Panc1 (cell line): ENCODE data around the gene LRRC61. TPM values are rescaled to one million over a fixed set of nuclear protein-coding genes. Genes with fewer than 3 reads are reported as not detected.

Experiments
- ATAC-seq: fragments of 200-7000 bp; cut with Tn5 transposase; 2 replicates; pipeline ENCODE4 v1.9.1; 2020; ENCODE audit warnings: mild to moderate bottlenecking, moderate library complexity
- BruUV-seq: library from RNA; stranded (reverse); fragments of 400-500 nt; replicated peaks from 2 replicates; lab custom pipeline; 2021; lab: Mats Ljungman, UMichigan
- CTCF ChIA-PET: fragments of 300-600 bp; sonication (Branson Sonifier 250); formaldehyde crosslinking; loops from one replicate; lab custom pipeline; 2022; ENCODE audit warnings: antibody characterized with exemption; lab: Charles Lee
- POLR2A ChIA-PET: fragments of 300-600 bp; sonication (Branson Sonifier 250); formaldehyde crosslinking; loops from one replicate; lab custom pipeline; 2022; ENCODE audit warnings: antibody characterized with exemption; lab: Charles Lee
- DNase-seq: peaks from one replicate; pipeline ENCODE4 v3.0.0-alpha.2; 2010; ENCODE audit warnings: low read depth, low spot score
- H3K27ac ChIP-seq: 2 replicates; pipeline ENCODE4 v1.5.1; 2011; ENCODE audit warnings: mild to moderate bottlenecking, low read length, inconsistent platforms
- H3K27me3 ChIP-seq: fragments of 200-500 bp; sonication (Bioruptor generic); 2 replicates; pipeline ENCODE4 v1.6.0; 2014; ENCODE audit warnings: low read length, inconsistent platforms; ENCODE audit not compliant: control insufficient read depth, insufficient read depth
- H3K36me3 ChIP-seq: fragments of 200-500 bp; sonication (Bioruptor generic); 2 replicates; pipeline ENCODE4 v1.5.1; 2014; ENCODE audit warnings: inconsistent platforms, mild to moderate bottlenecking, low read length, moderate library complexity; ENCODE audit not compliant: control insufficient read depth, insufficient read depth
- H3K4me1 ChIP-seq: 2 replicates; pipeline ENCODE4 v1.5.1; 2011; ENCODE audit warnings: inconsistent platforms, mild to moderate bottlenecking, low read length, moderate library complexity; ENCODE audit not compliant: control insufficient read depth, insufficient read depth
- H3K4me3 ChIP-seq, 2 experiments: 2 replicates each; pipeline ENCODE4 v1.5.1; 2011 to 2012; ENCODE audit warnings: low read depth in 2 of 2, low read length in 2 of 2, mild to moderate bottlenecking in 2 of 2, inconsistent platforms in 1 of 2, moderate library complexity in 1 of 2
- H3K9me3 ChIP-seq: fragments of 200-500 bp; sonication (Bioruptor generic); 2 replicates; pipeline ENCODE4 v1.5.1; 2014; ENCODE audit warnings: low read depth, mild to moderate bottlenecking, inconsistent platforms, low read length, moderate library complexity; ENCODE audit not compliant: control insufficient read depth, insufficient read depth
- POLR2AphosphoS5 ChIP-seq: IDR thresholded peaks from 2 replicates; pipeline ENCODE4 v1.6.1; 2012; ENCODE audit warnings: mild to moderate bottlenecking, low read depth, low read length, moderate library complexity
- SIN3A ChIP-seq: IDR thresholded peaks from 2 replicates; pipeline ENCODE4 v1.6.1; 2012; ENCODE audit warnings: low read depth, mild to moderate bottlenecking, low read length, moderate library complexity, borderline replicate concordance; ENCODE audit not compliant: insufficient read depth
- TCF7L2 ChIP-seq: IDR thresholded peaks from 2 replicates; pipeline ENCODE4 v1.6.1; 2011; ENCODE audit warnings: mild to moderate bottlenecking, low read depth, low read length, inconsistent platforms
- in situ Hi-C: cut with HindIII; loops from 2 replicates; pipeline ENCODE4 v1.10.0; 2016; ENCODE audit warnings: low sequenced_read_pairs, low pct_unique_long_range_greater_than_20kb
- intact Hi-C: fragments of 100-400 bp; cut with micrococcal nuclease; formaldehyde crosslinking; loops from one replicate; pipeline ENCODE4 v1.10.0; 2022; ENCODE audit not compliant: unreplicated experiment
- total RNA-seq: library from RNA; stranded (reverse); gene quantifications from one replicate; pipeline ENCODE4 v1.2.1, GENCODE V29; 2021; ENCODE audit not compliant: unreplicated experiment
- TF ChIP-seq, protein P1 (sequence below): fragments of 450-650 bp; IDR thresholded peaks from 2 replicates; pipeline ENCODE4 v1.5.1; 2017; ENCODE audit warnings: mild to moderate bottlenecking
- TF ChIP-seq, protein P2 (sequence below), 2 experiments: IDR thresholded peaks; 2 replicates each; pipeline ENCODE4 v1.6.1; 2011 to 2012; ENCODE audit warnings: low read depth in 2 of 2, control low read depth in 1 of 2, low read length in 1 of 2, mild to moderate bottlenecking in 1 of 2, moderate library complexity in 1 of 2; ENCODE audit not compliant: insufficient read depth in 1 of 2

The LRRC61 gene
- total RNA-seq, 1 experiment from 2014 or later = 13.8 TPM

DNA sequence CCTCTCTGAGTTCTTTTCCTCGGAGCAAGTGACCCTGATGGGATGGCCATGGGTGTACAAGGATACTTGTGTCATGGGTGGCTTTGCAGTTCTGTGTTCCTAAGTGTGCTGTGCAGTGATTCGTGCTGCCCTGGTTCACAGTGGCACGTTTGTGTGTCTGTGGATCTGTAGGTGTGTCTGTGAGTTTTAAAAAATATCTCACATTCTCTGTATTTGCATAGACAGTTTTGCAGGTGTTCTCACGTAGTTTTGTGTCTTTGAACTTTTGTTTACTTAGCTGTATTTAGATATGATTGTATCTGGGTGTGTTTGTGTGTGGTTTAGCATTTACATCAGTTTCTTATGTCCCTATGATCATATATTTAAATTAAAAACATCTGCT lies 59.7 kb downstream of the LRRC61 start:
- no TSS peak for BruUV-seq
- ATAC-seq = no peak
- intact Hi-C loops (no loop called here), in situ Hi-C loops (no loop called here)
- POLR2A ChIA-PET = no interaction called here
- H3K27me3 ChIP-seq = no peaks in the 10 kb centered on the region
- no peaks in the 10 kb centered on the region; the same call in 1 of the 2 replicates for H3K36me3 ChIP-seq
- peaks cover 40% of the 10 kb centered on the region for H3K4me1 ChIP-seq
- no peak overlapping the region for H3K27ac ChIP-seq
- CTCF ChIA-PET = no interaction called here
- no peak overlapping the region for H3K4me3 ChIP-seq
- TF ChIP-seq TCF7L2 (no peak), SIN3A (no peak), POLR2AphosphoS5 (no peak)
- TF ChIP-seq, protein P1, sequence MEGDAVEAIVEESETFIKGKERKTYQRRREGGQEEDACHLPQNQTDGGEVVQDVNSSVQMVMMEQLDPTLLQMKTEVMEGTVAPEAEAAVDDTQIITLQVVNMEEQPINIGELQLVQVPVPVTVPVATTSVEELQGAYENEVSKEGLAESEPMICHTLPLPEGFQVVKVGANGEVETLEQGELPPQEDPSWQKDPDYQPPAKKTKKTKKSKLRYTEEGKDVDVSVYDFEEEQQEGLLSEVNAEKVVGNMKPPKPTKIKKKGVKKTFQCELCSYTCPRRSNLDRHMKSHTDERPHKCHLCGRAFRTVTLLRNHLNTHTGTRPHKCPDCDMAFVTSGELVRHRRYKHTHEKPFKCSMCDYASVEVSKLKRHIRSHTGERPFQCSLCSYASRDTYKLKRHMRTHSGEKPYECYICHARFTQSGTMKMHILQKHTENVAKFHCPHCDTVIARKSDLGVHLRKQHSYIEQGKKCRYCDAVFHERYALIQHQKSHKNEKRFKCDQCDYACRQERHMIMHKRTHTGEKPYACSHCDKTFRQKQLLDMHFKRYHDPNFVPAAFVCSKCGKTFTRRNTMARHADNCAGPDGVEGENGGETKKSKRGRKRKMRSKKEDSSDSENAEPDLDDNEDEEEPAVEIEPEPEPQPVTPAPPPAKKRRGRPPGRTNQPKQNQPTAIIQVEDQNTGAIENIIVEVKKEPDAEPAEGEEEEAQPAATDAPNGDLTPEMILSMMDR = no peak
- TF ChIP-seq, protein P2, sequence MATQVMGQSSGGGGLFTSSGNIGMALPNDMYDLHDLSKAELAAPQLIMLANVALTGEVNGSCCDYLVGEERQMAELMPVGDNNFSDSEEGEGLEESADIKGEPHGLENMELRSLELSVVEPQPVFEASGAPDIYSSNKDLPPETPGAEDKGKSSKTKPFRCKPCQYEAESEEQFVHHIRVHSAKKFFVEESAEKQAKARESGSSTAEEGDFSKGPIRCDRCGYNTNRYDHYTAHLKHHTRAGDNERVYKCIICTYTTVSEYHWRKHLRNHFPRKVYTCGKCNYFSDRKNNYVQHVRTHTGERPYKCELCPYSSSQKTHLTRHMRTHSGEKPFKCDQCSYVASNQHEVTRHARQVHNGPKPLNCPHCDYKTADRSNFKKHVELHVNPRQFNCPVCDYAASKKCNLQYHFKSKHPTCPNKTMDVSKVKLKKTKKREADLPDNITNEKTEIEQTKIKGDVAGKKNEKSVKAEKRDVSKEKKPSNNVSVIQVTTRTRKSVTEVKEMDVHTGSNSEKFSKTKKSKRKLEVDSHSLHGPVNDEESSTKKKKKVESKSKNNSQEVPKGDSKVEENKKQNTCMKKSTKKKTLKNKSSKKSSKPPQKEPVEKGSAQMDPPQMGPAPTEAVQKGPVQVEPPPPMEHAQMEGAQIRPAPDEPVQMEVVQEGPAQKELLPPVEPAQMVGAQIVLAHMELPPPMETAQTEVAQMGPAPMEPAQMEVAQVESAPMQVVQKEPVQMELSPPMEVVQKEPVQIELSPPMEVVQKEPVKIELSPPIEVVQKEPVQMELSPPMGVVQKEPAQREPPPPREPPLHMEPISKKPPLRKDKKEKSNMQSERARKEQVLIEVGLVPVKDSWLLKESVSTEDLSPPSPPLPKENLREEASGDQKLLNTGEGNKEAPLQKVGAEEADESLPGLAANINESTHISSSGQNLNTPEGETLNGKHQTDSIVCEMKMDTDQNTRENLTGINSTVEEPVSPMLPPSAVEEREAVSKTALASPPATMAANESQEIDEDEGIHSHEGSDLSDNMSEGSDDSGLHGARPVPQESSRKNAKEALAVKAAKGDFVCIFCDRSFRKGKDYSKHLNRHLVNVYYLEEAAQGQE (IDR thresholded peaks at IDR 0.05; ENCODE audit: insufficient read depth in 1 of 2, low read depth in 2 of 2, low read length in 1 of 2) = no peak
- DNase-seq = no peak
- no peaks in the 10 kb centered on the region for H3K9me3 ChIP-seq

DNA sequence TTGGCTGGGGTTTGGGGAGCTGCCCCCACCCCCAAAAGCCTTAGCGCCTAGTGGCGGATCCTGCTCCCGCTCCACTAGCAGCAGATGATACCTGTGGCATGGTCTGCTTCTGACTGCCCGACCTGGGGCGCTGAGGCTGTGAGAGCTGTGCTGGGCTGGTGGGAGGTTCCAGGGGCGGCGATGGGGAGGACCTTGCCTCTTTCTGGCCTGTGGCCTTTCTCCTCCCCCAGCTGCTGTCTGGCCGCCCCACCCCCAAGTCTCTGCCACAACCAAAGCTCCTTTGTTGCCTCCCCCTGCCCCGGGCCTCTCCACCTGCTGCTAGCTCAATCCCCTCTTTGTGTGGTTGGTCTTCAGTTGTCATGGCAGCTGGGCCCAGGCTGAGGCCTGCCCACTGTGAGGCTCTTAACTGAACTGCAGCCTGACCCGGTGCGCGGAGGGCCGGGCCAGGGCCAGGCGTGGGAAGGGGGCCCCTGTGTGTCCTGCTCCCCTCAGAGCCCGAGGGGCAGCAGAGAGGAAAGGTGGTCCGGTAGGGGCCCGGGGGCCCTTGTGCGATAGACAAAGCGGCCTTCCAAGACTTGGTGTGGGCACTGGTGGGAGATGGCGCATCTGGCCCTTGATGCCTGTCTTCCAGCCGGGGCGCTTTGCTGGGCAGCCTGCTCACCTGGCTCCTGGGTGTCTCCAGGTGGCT lies 60.7 kb downstream of the LRRC61 start:
- Histone ChIP-seq H3K4me1 (peaks cover 31% of the 10 kb centered on the region), H3K4me3 (no peak overlapping the region), H3K27ac (no peak overlapping the region), H3K9me3 (no peaks in the 10 kb centered on the region), H3K36me3 (no peaks in the 10 kb centered on the region; the same call in 1 of the 2 replicates), H3K27me3 (no peaks in the 10 kb centered on the region)
- intact Hi-C loops = no loop called here
- TF ChIP-seq TCF7L2 (no peak), SIN3A (no peak), POLR2AphosphoS5 (no peak)
- TF ChIP-seq, protein P2 (IDR thresholded peaks at IDR 0.05; ENCODE audit: insufficient read depth in 1 of 2, low read depth in 2 of 2, low read length in 1 of 2) = no peak
- TF ChIP-seq, protein P1 = no peak
- in situ Hi-C loops = no loop called here
- ATAC-seq (no peak), DNase-seq (no peak)
- BruUV-seq = no TSS peak
- ChIA-PET CTCF (no interaction called here), POLR2A (no interaction called here)
